CD4-positive, CD25-positive, alpha-beta regulatory T cell (primary cell): ENCODE data around the gene HOXD11. TPM values are rescaled to one million over a fixed set of nuclear protein-coding genes. Genes with fewer than 3 reads are reported as not detected.

Source experiments
- ATAC-seq, 2 donors: fragments of 150-1000 bp; cut with Tn5 transposase; one replicate each; pipeline ENCODE4 v1.10.0; 2021; ENCODE audit warnings: low read depth in 2 of 2, moderate number of reproducible peaks in 2 of 2, moderate library complexity in 1 of 2
- DNase-seq, 3 donors: peaks; one replicate each; pipeline versions ENCODE4 v3.0.0 to v3.0.0-alpha.2; 2012 to 2022; ENCODE audit warnings: mixed read lengths in 1 of 3
- H3K27ac ChIP-seq: one replicate; pipeline ENCODE4 v1.7.0; 2013; ENCODE audit warnings: mild to moderate bottlenecking, low read length; ENCODE audit not compliant: insufficient read depth, poor library complexity, severe bottlenecking
- H3K27me3 ChIP-seq: one replicate; pipeline ENCODE4 v1.7.0; 2013; ENCODE audit warnings: low read length; ENCODE audit not compliant: control insufficient read depth, insufficient read depth
- H3K36me3 ChIP-seq: one replicate; pipeline ENCODE4 v1.7.0; 2013; ENCODE audit warnings: mild to moderate bottlenecking, low read length, moderate library complexity; ENCODE audit not compliant: control insufficient read depth, insufficient read depth
- H3K4me1 ChIP-seq: 2 replicates; pipeline ENCODE4 v1.7.0; 2013; ENCODE audit warnings: mild to moderate bottlenecking, low read length; ENCODE audit not compliant: insufficient read depth, control insufficient read depth, poor library complexity, severe bottlenecking
- H3K4me3 ChIP-seq: one replicate; pipeline ENCODE4 v1.7.0; 2013; ENCODE audit warnings: low read depth, mild to moderate bottlenecking, low read length, moderate library complexity
- H3K9me3 ChIP-seq, 2 experiments: 1 replicate in 1 of 2; 2 replicates in 1 of 2; pipeline ENCODE4 v1.7.0; 2013; ENCODE audit warnings: low read length in 2 of 2, mild to moderate bottlenecking in 1 of 2, moderate library complexity in 1 of 2; ENCODE audit not compliant: control insufficient read depth in 2 of 2
- H3K27ac Mint-ChIP-seq, 3 donors: one replicate each; pipeline ENCODE4 v1.8.0; 2020 to 2022; ENCODE audit warnings: mild to moderate bottlenecking in 3 of 3, mixed read lengths in 3 of 3, moderate library complexity in 2 of 3
- H3K27me3 Mint-ChIP-seq: one replicate; pipeline ENCODE4 v1.8.0; 2022; ENCODE audit warnings: mild to moderate bottlenecking, mixed read lengths
- H3K36me3 Mint-ChIP-seq: one replicate; pipeline ENCODE4 v1.8.0; 2020; ENCODE audit warnings: mixed read lengths
- H3K4me1 Mint-ChIP-seq, 4 donors: one replicate each; pipeline ENCODE4 v1.8.0; 2020 to 2022; ENCODE audit warnings: mixed read lengths in 4 of 4, mild to moderate bottlenecking in 1 of 4
- H3K4me3 Mint-ChIP-seq, 4 donors: one replicate each; pipeline ENCODE4 v1.8.0; 2020 to 2022; ENCODE audit warnings: mild to moderate bottlenecking in 4 of 4, mixed read lengths in 4 of 4, moderate library complexity in 3 of 4
- H3K9me3 Mint-ChIP-seq, 7 donors: one replicate each; pipeline ENCODE4 v1.8.0; 2020 to 2022; ENCODE audit warnings: mixed read lengths in 7 of 7, mild to moderate bottlenecking in 3 of 7, moderate library complexity in 2 of 7
- polyA plus RNA-seq, 4 donors: library from polyadenylated mRNA; unstranded; fragments of 300-500 nt; fragmentation: Illumina TruSeq; gene quantifications; one replicate each; pipeline ENCODE4 v1.2.3, GENCODE V29; 2021
- total RNA-seq: library from RNA; stranded (reverse); gene quantifications from one replicate; pipeline ENCODE4 v1.2.3, GENCODE V29; 2022

HOXD11 gene
- total and polyA plus RNA-seq, 5 donors from 2014 or later: not detected

- Histone ChIP-seq H3K4me1 (peaks cover 8% of the 10 kb centered on the region), H3K9me3 (peaks cover 0 to 10% of the 10 kb centered on the region in 2 experiments), H3K4me3 (no peak overlapping the region), H3K36me3 (no peaks in the 10 kb centered on the region), H3K27ac (no peak overlapping the region), H3K27me3 (peaks cover 42% of the 10 kb centered on the region)
- Mint-ChIP-seq H3K27me3 (peaks cover 88% of the 10 kb centered on the region), H3K36me3 (peaks cover 4% of the 10 kb centered on the region), H3K27ac (no peak overlapping the region), H3K9me3 (peaks cover 0 to 16% (median 2%) of the 10 kb centered on the region in 7 donors), H3K4me1 (peaks cover 0 to 36% (median 13%) of the 10 kb centered on the region in 4 donors), H3K4me3 (no peak overlapping the region)
- no peak for DNase-seq
- no peak for ATAC-seq
Measured at GRCh38 chr2:176107731-176108181, 676 bp downstream of the HOXD11 start.

GRCh38 chr2:176109192-176109901 is 2.3 kb downstream of the HOXD11 start:
- peaks cover 88% of the 10 kb centered on the region for H3K27me3 Mint-ChIP-seq
- H3K4me1 Mint-ChIP-seq: peaks cover 0 to 34% (median 14%) of the 10 kb centered on the region in 4 donors
- Histone ChIP-seq H3K9me3 (peaks cover 0 to 14% of the 10 kb centered on the region in 2 experiments), H3K27ac (no peak overlapping the region), H3K27me3 (peaks cover 49% of the 10 kb centered on the region), H3K4me3 (no peak overlapping the region), H3K36me3 (no peaks in the 10 kb centered on the region), H3K4me1 (peaks cover 8% of the 10 kb centered on the region)
- ATAC-seq: no peak
- peak overlapping the region in 2 of 4 donors; percentile 16 to 18 for H3K4me3 Mint-ChIP-seq
- peaks cover 0 to 16% (median 2%) of the 10 kb centered on the region in 7 donors for H3K9me3 Mint-ChIP-seq
- H3K36me3 Mint-ChIP-seq: peaks cover 4% of the 10 kb centered on the region
- DNase-seq: no peak
- peak overlapping the region in 1 of 3 donors; percentile 48 for H3K27ac Mint-ChIP-seq

GRCh38 chr2:176109946-176110345 is 2.9 kb downstream of the HOXD11 start:
- H3K4me3 ChIP-seq: no peak overlapping the region
- peaks cover 0 to 16% (median 2%) of the 10 kb centered on the region in 7 donors for H3K9me3 Mint-ChIP-seq
- no peaks in the 10 kb centered on the region for H3K36me3 ChIP-seq
- peaks cover 51% of the 10 kb centered on the region for H3K27me3 ChIP-seq
- H3K27me3 Mint-ChIP-seq: peaks cover 88% of the 10 kb centered on the region
- no peak overlapping the region for H3K27ac ChIP-seq
- no peak for DNase-seq
- no peak overlapping the region for H3K4me3 Mint-ChIP-seq
- H3K9me3 ChIP-seq: peaks cover 0 to 14% of the 10 kb centered on the region in 2 experiments
- peaks cover 4% of the 10 kb centered on the region for H3K36me3 Mint-ChIP-seq
- peaks cover 8% of the 10 kb centered on the region for H3K4me1 ChIP-seq
- peak overlapping the region in 1 of 3 donors; percentile 48 for H3K27ac Mint-ChIP-seq
- peaks cover 0 to 31% (median 14%) of the 10 kb centered on the region in 4 donors for H3K4me1 Mint-ChIP-seq
- no peak for ATAC-seq

- H3K4me3 Mint-ChIP-seq: peak overlapping the region in 1 of 4 donors; percentile 54
- no peak for ATAC-seq
Measured at GRCh38 chr2:176110415-176111308, 3.6 kb downstream of the HOXD11 start.

GRCh38 chr2:176111309-176111663 is 4.2 kb downstream of the HOXD11 start:
- Mint-ChIP-seq H3K4me3 (peak overlapping the region in 2 of 4 donors; percentile 5 to 54), H3K4me1 (peaks cover 0 to 20% (median 9%) of the 10 kb centered on the region in 4 donors), H3K27ac (no peak overlapping the region), H3K27me3 (peaks cover 84% of the 10 kb centered on the region), H3K36me3 (peaks cover 4% of the 10 kb centered on the region), H3K9me3 (peaks cover 0 to 16% (median 2%) of the 10 kb centered on the region in 7 donors)
- ATAC-seq (no peak), DNase-seq (peak in 1 of 3 donors; percentile 38)
- no peak overlapping the region for H3K4me3 ChIP-seq
- H3K4me1 ChIP-seq: peaks cover 8% of the 10 kb centered on the region
- peaks cover 0 to 14% of the 10 kb centered on the region in 2 experiments for H3K9me3 ChIP-seq
- no peak overlapping the region for H3K27ac ChIP-seq
- peaks cover 54% of the 10 kb centered on the region for H3K27me3 ChIP-seq
- H3K36me3 ChIP-seq: no peaks in the 10 kb centered on the region

More at GRCh38 chr2:176110415-176111308, 3.6 kb downstream of the HOXD11 start:
- H3K4me3 ChIP-seq: no peak overlapping the region
- peaks cover 0 to 14% of the 10 kb centered on the region in 2 experiments for H3K9me3 ChIP-seq
- Mint-ChIP-seq H3K27ac (no peak overlapping the region), H3K27me3 (peaks cover 88% of the 10 kb centered on the region), H3K4me1 (peaks cover 0 to 26% (median 13%) of the 10 kb centered on the region in 4 donors), H3K9me3 (peaks cover 0 to 16% (median 2%) of the 10 kb centered on the region in 7 donors), H3K36me3 (peaks cover 4% of the 10 kb centered on the region)
- H3K27ac ChIP-seq: no peak overlapping the region
- no peak for DNase-seq
- H3K27me3 ChIP-seq: peaks cover 57% of the 10 kb centered on the region
- H3K4me1 ChIP-seq: peaks cover 8% of the 10 kb centered on the region
- no peaks in the 10 kb centered on the region for H3K36me3 ChIP-seq

- H3K4me3 ChIP-seq: no peak overlapping the region
- peaks cover 0 to 20% of the 10 kb centered on the region in 2 experiments for H3K9me3 ChIP-seq
- no peak overlapping the region for H3K27ac ChIP-seq
- Mint-ChIP-seq H3K27me3 (peaks cover 85% of the 10 kb centered on the region), H3K4me1 (peaks cover 0 to 17% (median 8%) of the 10 kb centered on the region in 4 donors), H3K4me3 (no peak overlapping the region), H3K36me3 (peaks cover 4% of the 10 kb centered on the region), H3K9me3 (peaks cover 0 to 21% (median 2%) of the 10 kb centered on the region in 7 donors), H3K27ac (peak overlapping the region in 1 of 3 donors; percentile 56)
- no peaks in the 10 kb centered on the region for H3K36me3 ChIP-seq
- no peak for DNase-seq
- peaks cover 56% of the 10 kb centered on the region for H3K27me3 ChIP-seq
- peaks cover 3% of the 10 kb centered on the region for H3K4me1 ChIP-seq
- no peak for ATAC-seq
Measured at GRCh38 chr2:176111846-176112374, 4.8 kb downstream of the HOXD11 start.
